Heart left ventricle (tissue), 16 donors: ENCODE data around the gene LAMB3. TPM values are rescaled to one million over a fixed set of nuclear protein-coding genes. Genes with fewer than 3 reads are reported as not detected.

Experiments
- ATAC-seq, 4 donors: fragments of 200-7000 bp; cut with Tn5 transposase; one replicate each; pipeline ENCODE4 v1.9.1; 2020 to 2022; ENCODE audit warnings: moderate library complexity in 4 of 4, mild to moderate bottlenecking in 3 of 4, moderate number of reproducible peaks in 1 of 4
- DNase-seq, 5 donors: peaks; one replicate each; pipeline ENCODE4 v3.0.0-alpha.2; 2020
- H3K27ac ChIP-seq, 12 donors: fragments of 200-600 bp; sonication (generic) in 4 of 12; one replicate each; pipeline versions ENCODE4 v1.5.0 to v1.8.0; 2016 to 2022; ENCODE audit warnings: mild to moderate bottlenecking in 2 of 12
- H3K27me3 ChIP-seq, 9 donors: fragments of 200-600 bp; sonication (generic) in 2 of 9; one replicate each; pipeline versions ENCODE4 v1.5.1 to v1.8.0; 2016 to 2022; ENCODE audit warnings: mild to moderate bottlenecking in 3 of 9
- H3K36me3 ChIP-seq, 9 donors: fragments of 200-600 bp; sonication (generic) in 2 of 9; one replicate each; pipeline versions ENCODE4 v1.5.0 to v1.8.0; 2018 to 2022; ENCODE audit warnings: mild to moderate bottlenecking in 2 of 9
- H3K4me1 ChIP-seq, 12 donors: fragments of 200-600 bp; sonication (generic) in 4 of 12; one replicate each; pipeline versions ENCODE4 v1.5.0 to v1.8.0; 2016 to 2022; ENCODE audit warnings: mild to moderate bottlenecking in 3 of 12
- H3K4me3 ChIP-seq, 12 donors: fragments of 200-600 bp; sonication (generic) in 4 of 12; one replicate each; pipeline versions ENCODE4 v1.5.0 to v1.8.0; 2017 to 2022; ENCODE audit warnings: mild to moderate bottlenecking in 9 of 12, moderate library complexity in 4 of 12
- H3K9me3 ChIP-seq, 12 donors: fragments of 200-600 bp; sonication (generic) in 4 of 12; one replicate each; pipeline versions ENCODE4 v1.5.0 to v1.8.0; 2016 to 2022; ENCODE audit warnings: mild to moderate bottlenecking in 1 of 12
- POLR2A ChIP-seq, 2 donors: fragments of 450-650 bp; IDR thresholded peaks; one replicate each; pipeline ENCODE4 v1.6.1; 2017; ENCODE audit warnings: antibody characterized with exemption in 2 of 2, mild to moderate bottlenecking in 2 of 2, moderate library complexity in 2 of 2
- WGBS, 4 donors: extraction: QIAGEN DNeasy Blood & Tissue Kit in 2 of 4; methylation state at CpG; one replicate each; pipeline versions ENCODE4 v1.1.5 to v1.1.7; 2013 to 2018; 5-methylcytosine and 5-hydroxymethylcytosine counted together
- intact Hi-C, 10 donors: fragments of 100-400 bp; cut with DNase I; formaldehyde crosslinking; loops; one replicate each; pipeline versions ENCODE4 v1.11.1 to v1.14.2; 2022
- polyA plus RNA-seq, 2 donors: library from polyadenylated mRNA; stranded (reverse); fragments of 200-250 nt; gene quantifications; one replicate each; pipeline ENCODE4 v1.2.3, GENCODE V29; 2013
- total RNA-seq, 9 donors: library from RNA; depleted of rRNA in 2 of 9; stranded (reverse); fragments of >200 nt in 2 of 9; fragmentation: NEBNext Ultra II Directional in 3 of 9; extraction: Animal tissue kit (Norgen Biotek cat#: 25700) in 3 of 9; gene quantifications; one replicate each; pipeline versions ENCODE4 v1.1.0 to v1.2.4, GENCODE V29; 2016 to 2023
- TF ChIP-seq, protein P1 (sequence below), 12 donors: fragments of 200-600 bp; sonication (generic) in 4 of 12; IDR thresholded peaks; one replicate each; pipeline versions ENCODE4 v1.5.0 to v1.8.0; 2018 to 2022; ENCODE audit warnings: antibody characterized with exemption in 12 of 12, mild to moderate bottlenecking in 5 of 12
- donor health status: ischemic (EF 13 %, LVEDD 7.1; RV severe dilation, severe dysfunction).
- donor health status: healthy with polysubstance abuse.
- donor health status: DM: no; HTN: yes; CAD: no.
- donor health status: DM: no; HTN: no; CAD: no.
- donor health status: ischemic (EF 25% LVEDD 6.9; RV normal size, moderate dysfunction).
- donor health status: ischemic (EF 25% LVEDD 5.7; RV mildly dilated, moderate dysfunction).
- donor health status: healthy.
- donor health status: DM: yes; HTN: yes; CAD: no.
- donor health status: ischemic (EF 35%, LVEDD 5.7; RV mildly dilated, moderate dysfunction).
- donor health status: nonischemic (EF 11% LVEDD 7.7; RV severe dilation, severe dysfunction).
- donor health status: DM: yes; HTN: yes; CAD: no.
- donor health status: PGD.
- donor health status: ischemic (EF 29% LVEDD 5.4; RV normal size, mild dysfunction).
- donor health status: nonischemic (EF 23%, LVEDD 6.1; RV moderate dilation, normal function).

LAMB3 gene
- total and polyA plus RNA-seq, 11 donors: 0.83 to 7.4 (median 3.6) TPM

DNA sequence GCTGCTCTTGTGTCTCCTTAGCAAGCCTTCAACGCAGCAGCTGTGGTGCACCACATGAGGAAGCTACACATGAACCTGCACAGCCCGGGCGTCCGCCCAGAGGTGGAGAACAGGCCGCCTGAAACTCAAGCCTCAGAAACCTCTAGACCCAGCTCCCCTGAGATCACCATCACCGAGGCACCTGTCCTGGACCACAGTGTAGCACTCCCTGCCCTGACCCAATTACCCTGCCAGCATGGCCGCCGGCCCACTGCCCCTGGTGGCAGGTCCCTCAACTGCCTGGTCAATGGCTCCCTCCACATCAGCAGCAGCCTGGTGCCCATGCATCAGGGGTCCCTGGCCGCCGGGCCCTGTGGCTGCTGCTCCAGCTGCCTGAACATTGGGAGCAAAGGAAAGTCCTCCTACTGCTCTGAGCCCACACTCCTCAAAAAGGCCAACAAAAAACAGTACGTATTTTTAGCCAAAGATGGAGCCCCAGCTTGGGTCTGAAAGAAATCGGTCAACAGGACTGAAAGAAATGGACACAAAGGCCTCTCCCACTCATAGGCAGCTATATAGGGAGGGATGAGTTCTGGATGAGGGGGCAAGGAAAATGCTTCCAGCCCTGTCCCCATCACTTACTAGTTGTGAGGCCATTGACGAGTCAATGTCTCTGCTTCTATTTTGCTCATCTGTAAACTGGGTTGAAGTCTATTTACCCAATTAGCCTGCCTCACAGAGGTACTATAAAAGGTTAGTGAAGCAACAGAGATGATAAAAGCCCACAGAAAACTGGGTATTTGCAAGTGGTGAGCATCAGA is 40.3 kb downstream of the LAMB3 start:
- Histone ChIP-seq H3K9me3 (no peaks in the 10 kb centered on the region), H3K36me3 (no peaks in the 10 kb centered on the region), H3K27me3 (no peaks in the 10 kb centered on the region), H3K4me1 (peaks cover 0 to 12% (median 6%) of the 10 kb centered on the region in 12 donors), H3K4me3 (no peak overlapping the region), H3K27ac (no peak overlapping the region)
- 87 to 95% (median 92%) methylated on average over 12 to 13 of the region's 13 CpGs for WGBS, 4 donors
- TF ChIP-seq, protein P1, sequence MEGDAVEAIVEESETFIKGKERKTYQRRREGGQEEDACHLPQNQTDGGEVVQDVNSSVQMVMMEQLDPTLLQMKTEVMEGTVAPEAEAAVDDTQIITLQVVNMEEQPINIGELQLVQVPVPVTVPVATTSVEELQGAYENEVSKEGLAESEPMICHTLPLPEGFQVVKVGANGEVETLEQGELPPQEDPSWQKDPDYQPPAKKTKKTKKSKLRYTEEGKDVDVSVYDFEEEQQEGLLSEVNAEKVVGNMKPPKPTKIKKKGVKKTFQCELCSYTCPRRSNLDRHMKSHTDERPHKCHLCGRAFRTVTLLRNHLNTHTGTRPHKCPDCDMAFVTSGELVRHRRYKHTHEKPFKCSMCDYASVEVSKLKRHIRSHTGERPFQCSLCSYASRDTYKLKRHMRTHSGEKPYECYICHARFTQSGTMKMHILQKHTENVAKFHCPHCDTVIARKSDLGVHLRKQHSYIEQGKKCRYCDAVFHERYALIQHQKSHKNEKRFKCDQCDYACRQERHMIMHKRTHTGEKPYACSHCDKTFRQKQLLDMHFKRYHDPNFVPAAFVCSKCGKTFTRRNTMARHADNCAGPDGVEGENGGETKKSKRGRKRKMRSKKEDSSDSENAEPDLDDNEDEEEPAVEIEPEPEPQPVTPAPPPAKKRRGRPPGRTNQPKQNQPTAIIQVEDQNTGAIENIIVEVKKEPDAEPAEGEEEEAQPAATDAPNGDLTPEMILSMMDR (IDR thresholded peaks at IDR 0.05): no peak
- no peak for TF ChIP-seq POLR2A (IDR thresholded peaks at IDR 0.05)
- intact Hi-C loops: no loop called here
- ATAC-seq (no peak), DNase-seq (no peak)

DNA sequence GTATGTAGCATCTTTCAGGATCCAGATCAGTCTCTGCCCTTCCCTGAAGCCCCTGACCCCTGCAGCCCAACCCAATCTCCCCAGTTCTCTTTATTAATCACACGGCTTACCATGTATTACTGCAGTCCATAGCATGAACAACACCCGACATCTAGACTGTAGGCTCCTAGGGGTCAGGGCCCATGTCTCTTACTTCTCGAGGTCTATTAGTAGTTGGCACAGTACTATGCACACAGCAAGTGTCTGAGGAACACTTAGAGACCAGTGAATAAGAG is 41.7 kb downstream of the LAMB3 start:
- 87 to 94% (median 91%) methylated on average over 3 of the region's 3 CpGs for WGBS, 4 donors
- no peaks in the 10 kb centered on the region for H3K36me3 ChIP-seq
- intact Hi-C loops: no loop called here
- H3K4me3 ChIP-seq: no peak overlapping the region
- ATAC-seq (no peak), DNase-seq (no peak)
- no peak overlapping the region for H3K27ac ChIP-seq
- H3K4me1 ChIP-seq: peaks cover 0 to under 1% (median 0%) of the 10 kb centered on the region in 12 donors
- no peaks in the 10 kb centered on the region for H3K9me3 ChIP-seq
- H3K27me3 ChIP-seq: no peaks in the 10 kb centered on the region
- TF ChIP-seq, protein P1 (IDR thresholded peaks at IDR 0.05): no peak
- no peak for TF ChIP-seq POLR2A (IDR thresholded peaks at IDR 0.05)

DNA sequence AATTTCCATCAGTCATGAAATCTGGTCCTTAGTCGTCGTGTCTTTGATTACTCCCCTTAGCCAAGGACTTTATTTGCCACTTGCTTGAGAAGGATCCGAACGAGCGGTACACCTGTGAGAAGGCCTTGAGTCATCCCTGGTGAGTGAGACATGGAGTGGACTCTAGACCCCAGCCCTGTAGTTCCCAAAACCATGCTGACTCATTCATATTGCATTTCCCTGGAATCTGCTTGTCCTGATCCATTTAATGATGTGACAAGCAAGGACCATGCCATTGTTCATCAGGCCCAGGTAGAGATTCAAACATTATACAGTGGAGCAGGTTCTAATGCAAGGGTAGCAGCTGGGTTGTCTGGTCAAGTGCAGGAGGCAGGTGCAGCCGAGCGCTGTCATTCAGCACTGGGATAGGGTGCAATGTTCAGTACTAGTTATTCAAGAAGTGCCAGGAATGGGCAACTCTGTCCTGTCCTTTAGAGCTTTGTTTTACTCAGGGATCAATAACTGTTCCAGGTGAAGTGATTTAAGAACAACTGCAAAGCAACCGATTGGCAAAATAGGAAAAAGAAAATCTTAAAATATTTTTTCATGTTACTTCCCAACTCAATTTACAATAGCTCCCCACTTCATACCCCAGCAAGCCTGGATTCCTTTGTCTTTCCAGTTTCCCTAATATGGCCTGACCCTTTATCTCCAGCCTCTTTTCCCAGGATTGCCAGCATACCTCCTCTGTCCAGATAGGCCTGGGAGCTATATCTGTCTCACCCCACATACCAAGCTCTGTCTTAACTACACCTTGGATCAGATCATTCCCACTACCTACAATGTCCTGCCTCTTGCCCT is 42.2 kb downstream of the LAMB3 start:
- no peak overlapping the region for H3K27ac ChIP-seq
- H3K9me3 ChIP-seq: no peaks in the 10 kb centered on the region
- H3K4me1 ChIP-seq: no peaks in the 10 kb centered on the region
- ATAC-seq (no peak), DNase-seq (no peak)
- H3K27me3 ChIP-seq: no peaks in the 10 kb centered on the region
- intact Hi-C loops: loop anchor here in 2 of 10 donors (10.0 kb wide), 1 partner anchor 85 kb away; no protein-coding TSS in a partner anchor
- 90 to 93% (median 92%) methylated on average over 8 of the region's 8 CpGs for WGBS, 4 donors
- no peaks in the 10 kb centered on the region for H3K36me3 ChIP-seq
- no peak overlapping the region for H3K4me3 ChIP-seq
- TF ChIP-seq, protein P1 (IDR thresholded peaks at IDR 0.05): no peak

DNA sequence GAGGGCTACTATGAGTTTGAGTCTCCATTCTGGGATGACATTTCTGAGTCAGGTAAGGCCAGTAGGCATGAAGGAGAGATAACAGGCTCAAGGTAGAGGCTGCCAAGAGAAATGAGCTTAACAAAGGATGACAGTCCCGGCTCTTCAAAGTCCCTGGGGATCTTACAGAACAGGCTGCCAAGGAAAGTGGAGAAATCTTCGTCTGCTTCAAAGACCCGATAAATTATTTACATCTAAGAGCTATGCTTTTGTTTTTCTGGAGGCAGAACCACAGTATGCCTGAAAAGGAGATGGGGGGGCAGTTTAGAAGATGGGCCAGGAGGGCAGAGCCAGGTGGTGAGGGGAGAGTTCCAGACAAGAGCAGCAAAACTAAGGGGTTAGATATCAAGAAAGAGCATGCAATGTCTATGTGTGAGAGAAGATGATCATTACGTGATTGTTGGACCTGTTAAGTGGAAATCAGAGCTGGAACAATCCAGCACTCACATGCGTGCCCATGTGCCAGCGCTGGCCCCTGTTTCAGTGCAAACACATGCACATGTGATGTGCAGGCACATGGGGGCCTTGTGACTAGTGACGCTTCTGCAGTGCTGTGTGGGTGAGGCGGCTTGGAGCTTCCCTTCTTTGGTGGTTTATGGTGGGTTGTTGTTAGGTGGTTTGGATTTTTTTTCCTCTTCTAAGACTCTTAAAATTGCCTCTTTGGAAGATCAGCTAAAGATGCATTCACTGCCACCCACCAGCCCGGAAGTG is 43.0 kb downstream of the LAMB3 start:
- 80 to 87% (median 85%) methylated on average over 9 of the region's 9 CpGs for WGBS, 4 donors
- no peak overlapping the region for H3K27ac ChIP-seq
- no peaks in the 10 kb centered on the region for H3K4me1 ChIP-seq
- DNase-seq (no peak), ATAC-seq (no peak)
- TF ChIP-seq, protein P1 (IDR thresholded peaks at IDR 0.05): no peak
- no peak for TF ChIP-seq POLR2A (IDR thresholded peaks at IDR 0.05)
- no peaks in the 10 kb centered on the region for H3K9me3 ChIP-seq
- intact Hi-C loops: loop anchor here in 2 of 10 donors (10.0 kb wide), 1 partner anchor 86 kb away; no protein-coding TSS in a partner anchor
- H3K36me3 ChIP-seq: no peaks in the 10 kb centered on the region
- no peak overlapping the region for H3K4me3 ChIP-seq
- H3K27me3 ChIP-seq: no peaks in the 10 kb centered on the region
